Skin epidermis (tissue), 12 donors: ENCODE results near the gene LRCH4.

ENCODE experiments used
- H3K27ac ChIP-seq, 21 experiments: fragments of 200-600 bp; sonication (generic) in 11 of 21; one replicate each; pipeline ENCODE4 v1.5.0; 2020; ENCODE audit warnings: mild to moderate bottlenecking in 3 of 21, inconsistent platforms in 2 of 21, moderate library complexity in 2 of 21
- H3K4me3 ChIP-seq, 7 experiments: fragments of 200-600 bp; sonication (generic) in 2 of 7; one replicate each; pipeline ENCODE4 v1.5.0; 2020; ENCODE audit warnings: inconsistent platforms in 2 of 7, mild to moderate bottlenecking in 2 of 7, moderate library complexity in 1 of 7

LRCH4 gene

DNA sequence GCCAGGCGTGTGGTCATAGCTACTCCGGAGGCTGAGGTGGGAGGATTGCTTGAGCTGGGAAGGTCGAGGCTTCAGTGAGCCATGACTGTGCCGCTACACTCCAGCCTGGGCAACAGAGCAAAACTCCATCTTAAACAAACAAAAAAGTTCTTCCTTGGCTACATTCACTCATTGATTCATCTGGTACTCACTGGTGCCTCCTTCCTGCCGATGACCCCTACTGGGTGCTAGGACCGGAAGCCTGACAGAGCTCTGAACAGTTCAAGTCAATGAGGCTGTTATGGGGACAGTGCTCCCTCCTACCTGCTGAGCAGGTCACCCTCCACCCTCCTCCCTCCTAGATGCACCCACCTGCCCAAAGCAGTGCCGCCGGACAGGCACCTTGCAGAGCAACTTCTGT, 21.2 kb upstream of the LRCH4 start:
- Histone ChIP-seq H3K27ac (no peak overlapping the region), H3K4me3 (no peak overlapping the region)

DNA sequence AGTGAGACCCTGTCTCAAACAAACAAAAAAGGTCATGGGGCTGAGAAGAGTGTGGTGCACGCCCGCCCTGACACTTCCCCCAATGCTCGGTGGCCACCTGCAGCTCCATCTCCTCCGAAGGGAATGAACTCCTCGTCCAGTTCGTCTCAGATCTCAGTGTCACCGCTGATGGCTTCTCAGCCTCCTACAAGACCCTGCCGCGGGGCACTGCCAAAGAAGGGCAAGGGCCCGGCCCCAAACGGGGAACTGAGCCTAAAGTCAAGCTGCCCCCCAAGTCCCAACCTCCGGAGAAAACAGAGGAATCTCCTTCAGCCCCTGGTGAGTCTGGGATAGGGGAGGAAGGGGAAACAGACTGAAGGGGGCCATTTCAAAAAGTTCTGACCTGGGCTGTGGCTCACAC, 20.4 kb upstream of the LRCH4 start:
- H3K27ac ChIP-seq, result no peak overlapping the region
- H3K4me3 ChIP-seq, result no peak overlapping the region

DNA sequence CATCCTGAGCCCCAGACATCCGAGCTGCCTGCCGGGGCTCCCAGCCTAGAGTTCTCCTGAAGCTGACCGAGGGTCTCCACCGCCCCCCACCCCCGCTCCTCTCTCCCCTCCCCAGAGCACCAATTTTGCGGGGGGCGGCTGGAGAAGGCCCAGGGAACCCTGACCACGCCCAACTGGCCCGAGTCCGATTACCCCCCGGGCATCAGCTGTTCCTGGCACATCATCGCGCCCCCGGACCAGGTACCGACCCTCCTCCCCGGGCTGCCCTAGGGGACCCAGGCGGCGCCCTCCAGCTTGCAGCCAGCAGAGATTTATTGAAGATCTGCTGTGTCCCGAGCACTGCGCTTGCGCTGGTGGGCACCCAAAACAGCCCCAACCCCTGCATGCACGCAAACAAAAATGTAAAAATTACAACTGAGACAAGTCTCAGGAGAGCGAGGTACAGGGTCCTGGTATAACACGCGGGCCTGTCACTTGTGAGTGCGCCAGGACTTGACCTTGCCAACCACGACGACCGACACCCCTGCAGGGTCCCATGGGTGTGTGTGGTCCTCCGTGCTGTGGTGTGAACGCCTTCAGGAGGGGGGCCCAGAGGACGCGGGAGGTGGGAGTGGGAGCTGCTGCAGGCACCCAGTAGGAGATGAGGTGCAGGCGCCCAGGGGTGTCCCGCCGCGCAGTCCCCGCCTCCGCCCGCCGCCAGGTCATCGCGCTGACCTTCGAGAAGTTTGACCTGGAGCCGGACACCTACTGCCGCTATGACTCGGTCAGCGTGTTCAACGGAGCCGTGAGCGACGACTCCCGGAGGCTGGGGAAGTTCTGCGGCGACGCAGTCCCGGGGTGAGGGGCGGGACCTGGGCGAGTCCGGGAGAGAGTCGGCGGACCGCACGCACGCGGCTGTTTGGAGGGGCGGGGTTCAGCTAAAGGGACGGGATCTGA, 19.3 kb upstream of the LRCH4 start:
- Histone ChIP-seq H3K4me3 (peak overlapping the region; percentile 52 to 76 (median 63)), H3K27ac (peak overlapping the region in 18 of 21 experiments; percentile 55 to 87 (median 78))

DNA sequence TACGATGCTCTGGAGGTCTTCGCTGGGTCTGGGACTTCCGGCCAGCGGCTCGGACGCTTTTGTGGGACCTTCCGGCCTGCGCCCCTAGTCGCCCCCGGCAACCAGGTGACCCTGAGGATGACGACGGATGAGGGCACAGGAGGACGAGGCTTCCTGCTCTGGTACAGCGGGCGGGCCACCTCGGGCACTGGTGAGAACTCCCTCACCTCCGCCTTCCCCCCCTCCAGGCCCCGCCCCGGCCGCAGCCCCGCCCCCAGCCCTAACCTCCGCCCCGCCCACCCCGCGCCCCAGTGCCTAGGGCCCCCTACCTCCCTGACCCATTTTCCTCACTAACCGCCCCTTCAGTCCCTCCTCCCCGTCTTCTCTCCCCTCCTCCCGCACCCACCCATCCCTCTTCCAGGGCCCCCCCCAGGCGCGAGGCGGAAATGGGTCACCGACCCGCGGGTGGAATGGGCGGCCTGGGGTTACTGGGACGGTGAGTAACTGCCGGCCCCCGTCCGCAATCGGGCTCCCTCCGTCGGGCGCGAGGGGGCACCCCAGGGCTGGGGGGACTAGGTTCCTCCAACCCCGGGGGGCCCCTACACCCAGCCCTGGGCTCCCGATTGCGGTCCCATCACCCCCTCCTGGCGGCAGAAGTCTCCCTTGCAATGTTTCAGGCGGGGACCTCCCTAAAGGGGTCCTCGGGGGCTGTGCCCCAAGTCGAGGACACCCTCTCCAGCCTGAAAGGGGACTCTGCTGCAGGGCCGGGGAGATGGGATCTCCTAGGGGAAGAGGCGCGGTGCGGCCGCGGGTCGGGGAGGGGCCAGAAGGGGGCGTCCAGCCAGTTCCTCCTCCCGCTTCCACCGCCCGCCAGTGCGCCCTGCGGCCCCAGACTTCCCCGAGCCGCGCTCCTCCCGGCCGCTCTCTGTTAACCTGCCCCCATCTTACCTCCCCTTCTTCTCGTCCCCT, 18.4 kb upstream of the LRCH4 start:
- H3K4me3 ChIP-seq, result peak overlapping the region; percentile 52 to 76 (median 63)
- peak overlapping the region in 20 of 21 experiments; percentile 26 to 87 (median 77) for H3K27ac ChIP-seq

DNA sequence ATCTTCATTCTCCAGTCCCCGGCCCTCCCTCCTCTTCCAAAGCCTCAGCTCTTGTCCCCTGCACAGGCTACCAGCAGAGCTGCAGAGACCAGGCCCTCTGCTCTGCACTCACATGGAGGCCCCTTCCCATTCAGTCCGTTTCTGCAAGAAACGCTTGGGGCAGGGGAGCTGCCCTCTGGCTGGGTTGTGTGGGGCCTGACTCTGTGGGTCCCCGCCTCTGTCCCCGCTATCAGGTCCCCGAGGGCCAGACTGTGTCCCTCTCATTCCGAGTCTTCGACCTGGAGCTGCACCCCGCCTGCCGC, 17.7 kb upstream of the LRCH4 start:
- Histone ChIP-seq H3K27ac (peak overlapping the region in 20 of 21 experiments; percentile 26 to 87 (median 77)), H3K4me3 (peak overlapping the region; percentile 52 to 76 (median 63))

DNA sequence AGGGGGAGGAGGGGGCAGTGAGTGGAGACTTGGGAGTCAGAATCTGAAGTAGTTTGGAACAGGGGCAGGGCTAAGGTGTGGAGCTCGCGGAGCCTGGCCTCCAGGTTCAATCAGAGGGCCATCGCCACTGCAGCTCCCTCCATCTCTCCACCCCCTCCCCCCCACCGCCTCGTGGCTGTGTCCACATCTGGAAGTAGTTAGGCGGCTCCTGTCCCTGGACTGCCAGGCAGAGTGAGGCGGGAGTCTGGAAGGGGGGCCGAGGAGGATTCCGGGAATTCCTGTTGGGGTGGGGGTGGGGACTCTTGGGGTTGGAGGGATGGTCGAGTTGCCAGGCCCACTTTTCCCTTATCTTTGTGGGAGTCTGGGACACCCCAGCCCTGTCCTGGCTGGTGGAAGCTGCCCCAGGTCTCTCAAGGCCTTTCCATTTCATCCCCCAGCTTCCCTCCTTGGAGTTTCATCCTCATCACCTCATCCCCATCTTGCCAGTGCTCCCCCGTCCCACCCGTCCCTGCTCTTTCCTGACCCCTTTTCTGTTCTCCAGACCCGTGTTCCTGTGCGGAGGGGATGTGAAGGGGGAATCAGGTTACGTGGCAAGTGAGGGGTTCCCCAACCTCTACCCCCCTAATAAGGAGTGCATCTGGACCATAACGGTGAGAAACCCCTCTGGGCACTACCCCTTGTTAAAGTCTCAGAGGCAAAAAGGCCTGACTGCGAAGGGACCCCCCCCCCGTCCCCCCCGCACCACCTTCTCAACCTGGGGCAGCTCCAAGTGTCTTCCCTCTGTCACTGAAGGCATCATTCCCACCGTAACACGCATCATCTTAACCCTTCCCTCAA, 17.2 kb upstream of the LRCH4 start:
- peak overlapping the region in 20 of 21 experiments; percentile 26 to 87 (median 78) for H3K27ac ChIP-seq
- H3K4me3 ChIP-seq, result peak overlapping the region; percentile 52 to 76 (median 63)

DNA sequence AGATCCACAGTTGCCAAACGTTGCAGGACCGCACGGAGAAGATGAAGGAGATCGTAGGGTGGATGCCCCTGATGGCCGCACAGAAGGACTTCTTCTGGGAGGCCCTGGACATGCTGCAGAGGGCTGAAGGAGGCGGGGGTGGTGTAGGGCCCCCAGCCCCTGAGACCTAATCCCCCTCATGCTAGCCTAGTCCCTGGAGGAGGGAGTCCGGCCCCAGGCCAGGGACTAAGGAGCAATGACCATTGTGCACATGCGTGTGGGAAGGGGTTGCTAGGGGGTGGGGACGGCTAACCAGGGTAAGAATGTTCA, 14.8 kb upstream of the LRCH4 start:
- H3K27ac ChIP-seq, result no peak overlapping the region
- no peak overlapping the region for H3K4me3 ChIP-seq

DNA sequence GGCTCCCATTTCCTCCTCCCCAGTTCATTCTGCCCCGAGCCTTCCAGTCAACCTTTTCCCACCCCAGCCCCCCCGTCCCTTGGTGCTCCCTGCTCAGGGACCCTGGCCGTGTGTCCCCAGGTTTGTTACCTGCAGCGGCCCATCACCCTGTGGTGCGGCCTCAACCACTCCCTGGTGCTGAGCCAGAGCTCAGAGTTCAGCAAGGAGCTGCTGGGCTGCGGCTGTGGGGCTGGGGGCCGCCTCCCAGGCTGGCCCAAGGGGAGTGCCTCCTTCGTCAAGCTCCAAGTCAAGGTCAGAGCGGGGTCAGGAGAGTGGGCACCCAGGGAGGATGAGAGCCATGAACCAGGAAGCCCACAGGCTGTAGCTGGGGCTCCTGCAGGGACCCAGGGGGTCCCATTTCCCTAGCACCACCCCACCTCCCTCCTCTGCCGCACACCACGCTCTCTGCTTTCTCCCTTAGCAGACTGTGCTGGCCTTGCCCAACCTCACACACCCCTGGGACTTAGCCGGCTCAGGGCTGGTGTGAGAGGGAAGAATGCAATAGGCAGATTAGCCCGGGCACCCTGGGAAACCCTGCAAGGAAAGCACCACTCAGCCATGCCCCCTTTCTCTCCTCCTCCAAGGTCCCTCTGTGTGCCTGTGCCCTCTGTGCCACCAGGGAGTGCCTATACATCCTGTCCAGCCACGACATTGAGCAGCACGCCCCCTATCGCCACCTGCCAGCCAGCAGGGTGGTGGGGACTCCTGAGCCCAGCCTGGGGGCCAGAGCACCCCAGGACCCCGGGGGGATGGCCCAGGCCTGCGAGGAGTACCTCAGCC, 14.2 kb upstream of the LRCH4 start:
- H3K4me3 ChIP-seq, result no peak overlapping the region
- no peak overlapping the region for H3K27ac ChIP-seq

DNA sequence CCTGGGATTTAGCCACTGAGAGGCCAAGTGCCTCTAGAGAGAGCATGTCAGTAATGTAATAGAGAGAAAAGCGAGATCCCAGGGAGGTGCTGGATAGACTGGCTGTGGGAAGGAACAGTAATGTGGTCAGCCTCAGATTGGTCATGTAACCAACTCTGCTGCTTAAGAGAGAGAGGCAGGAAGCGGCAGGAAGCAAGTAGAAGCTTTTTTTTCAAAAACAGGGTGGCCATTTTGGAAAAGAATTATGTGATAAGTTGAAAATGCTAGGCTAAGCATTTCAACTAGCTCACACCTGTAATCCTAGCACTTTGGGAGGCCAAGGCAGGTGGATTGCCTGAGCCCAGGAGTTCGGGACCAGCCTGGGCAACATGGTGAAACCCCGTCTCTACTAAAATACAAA, 12.5 kb upstream of the LRCH4 start:
- Histone ChIP-seq H3K27ac (no peak overlapping the region), H3K4me3 (no peak overlapping the region)

DNA sequence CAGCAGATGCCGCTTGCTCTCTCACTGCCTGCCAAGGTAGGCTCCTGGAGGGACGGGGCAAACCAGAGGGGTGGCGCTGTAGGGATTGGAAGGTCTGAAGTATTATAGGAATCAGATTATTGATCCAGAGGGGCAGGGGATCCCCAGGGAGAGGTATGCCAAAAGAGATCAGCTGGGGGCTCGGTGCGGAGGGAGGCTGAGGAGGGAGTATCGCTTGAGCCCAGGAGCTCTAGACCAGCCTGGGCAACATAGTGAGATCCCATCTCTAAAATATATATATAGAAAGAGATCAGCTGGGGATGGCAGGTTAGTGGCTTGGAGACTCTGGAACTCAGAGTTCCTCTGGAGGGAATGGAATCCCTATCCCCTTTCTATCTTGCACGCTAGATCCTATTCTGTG, 9.3 kb upstream of the LRCH4 start:
- H3K27ac ChIP-seq, result no peak overlapping the region
- H3K4me3 ChIP-seq, result no peak overlapping the region

DNA sequence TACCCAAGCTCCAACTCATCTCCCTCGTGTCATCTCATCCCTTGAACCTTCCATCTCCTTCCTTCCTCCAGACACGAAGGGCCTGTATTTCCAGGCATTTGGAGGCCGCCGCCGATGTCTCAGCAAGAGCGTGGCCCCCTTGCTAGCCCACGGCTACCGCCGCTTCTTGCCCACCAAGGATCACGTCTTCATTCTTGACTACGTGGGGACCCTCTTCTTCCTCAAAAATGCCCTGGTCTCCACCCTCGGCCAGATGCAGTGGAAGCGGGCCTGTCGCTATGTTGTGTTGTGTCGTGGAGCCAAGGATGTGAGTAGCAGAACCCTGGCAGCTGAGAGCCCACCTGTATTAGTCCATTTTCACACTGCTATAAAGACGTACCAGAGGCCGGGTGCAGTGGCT, 5.7 kb upstream of the LRCH4 start:
- H3K27ac ChIP-seq, result no peak overlapping the region
- no peak overlapping the region for H3K4me3 ChIP-seq

DNA sequence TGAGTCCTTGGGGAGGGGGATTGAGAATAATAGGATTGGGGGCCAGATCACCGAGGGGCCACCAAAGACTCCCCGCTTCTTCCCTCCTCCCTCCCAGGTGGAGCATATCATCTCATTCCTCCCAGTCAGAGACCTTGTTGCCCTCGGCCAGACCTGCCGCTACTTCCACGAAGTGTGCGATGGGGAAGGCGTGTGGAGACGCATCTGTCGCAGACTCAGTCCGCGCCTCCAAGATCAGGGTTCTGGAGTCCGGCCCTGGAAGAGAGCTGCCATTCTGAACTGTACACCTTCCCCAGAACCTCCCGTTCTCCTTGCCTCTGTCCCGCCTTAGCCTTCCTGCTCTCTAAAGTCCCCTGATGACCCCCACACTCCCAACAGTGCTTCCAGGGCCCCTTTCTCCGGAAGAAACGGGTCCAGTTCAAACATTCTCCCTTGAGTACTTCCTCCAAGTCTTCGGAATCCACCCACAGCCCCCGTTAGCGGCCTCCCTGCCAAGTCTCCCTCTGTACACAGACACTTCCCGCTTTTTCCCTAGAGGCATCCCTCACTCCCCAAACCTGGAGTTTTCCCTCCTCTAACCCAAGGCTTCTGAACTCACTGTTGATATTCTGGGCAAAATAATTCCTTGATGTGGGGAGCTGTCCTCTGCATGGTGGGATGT, 4.3 kb upstream of the LRCH4 start:
- no peak overlapping the region for H3K4me3 ChIP-seq
- H3K27ac ChIP-seq, result peak overlapping the region in 2 of 21 experiments; percentile 3 to 43

DNA sequence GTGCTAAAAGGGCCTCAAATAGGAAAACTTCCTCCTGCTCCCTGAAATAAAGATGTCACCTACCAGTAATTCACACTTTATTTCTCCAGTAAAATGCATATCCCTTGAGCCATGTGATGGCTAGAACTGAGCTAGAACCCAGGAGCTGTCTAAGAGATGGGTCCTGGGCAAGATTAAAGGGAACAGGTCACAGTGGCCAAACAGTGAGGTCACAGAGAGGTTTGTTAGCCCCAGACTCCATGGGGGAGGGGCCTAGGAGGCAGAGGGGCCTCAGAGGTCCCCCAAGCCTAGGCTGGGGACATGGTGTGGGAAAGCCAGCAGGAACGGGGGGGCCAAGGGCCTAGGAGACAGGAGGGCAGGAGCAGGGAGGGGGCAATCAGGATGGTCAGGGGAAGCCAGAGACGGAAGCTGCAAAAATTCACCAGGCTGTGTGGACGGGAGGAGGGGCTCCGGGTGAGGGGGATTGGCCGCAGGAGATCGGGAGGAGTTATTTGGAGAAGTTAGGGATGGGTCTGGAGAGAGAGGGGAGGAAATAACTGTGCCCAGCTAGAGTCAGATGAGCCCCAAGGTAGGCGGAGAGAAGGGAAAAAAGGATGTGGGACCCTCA, 3.5 kb upstream of the LRCH4 start:
- Histone ChIP-seq H3K4me3 (no peak overlapping the region), H3K27ac (peak overlapping the region in 1 of 21 experiments; percentile 3)

DNA sequence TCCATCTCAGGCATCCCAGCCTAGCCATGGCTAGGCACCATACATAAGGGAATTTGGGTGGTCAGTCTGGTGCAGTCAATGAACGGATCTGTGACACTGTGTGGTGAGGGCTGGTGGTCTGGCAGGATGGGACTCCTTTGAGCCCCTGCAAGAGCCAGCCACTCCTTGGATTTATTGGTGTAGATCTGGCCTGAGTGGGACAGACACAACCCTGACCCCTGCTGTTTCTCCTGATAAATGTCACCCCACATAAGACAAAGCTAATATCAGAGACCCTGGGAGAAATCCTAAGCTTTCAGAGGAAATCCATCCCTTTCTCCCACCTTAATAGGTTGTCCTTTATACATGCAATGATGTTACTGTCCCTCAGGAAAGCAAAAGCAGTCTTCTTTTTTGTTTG, 2.5 kb upstream of the LRCH4 start:
- no peak overlapping the region for H3K27ac ChIP-seq
- no peak overlapping the region for H3K4me3 ChIP-seq

DNA sequence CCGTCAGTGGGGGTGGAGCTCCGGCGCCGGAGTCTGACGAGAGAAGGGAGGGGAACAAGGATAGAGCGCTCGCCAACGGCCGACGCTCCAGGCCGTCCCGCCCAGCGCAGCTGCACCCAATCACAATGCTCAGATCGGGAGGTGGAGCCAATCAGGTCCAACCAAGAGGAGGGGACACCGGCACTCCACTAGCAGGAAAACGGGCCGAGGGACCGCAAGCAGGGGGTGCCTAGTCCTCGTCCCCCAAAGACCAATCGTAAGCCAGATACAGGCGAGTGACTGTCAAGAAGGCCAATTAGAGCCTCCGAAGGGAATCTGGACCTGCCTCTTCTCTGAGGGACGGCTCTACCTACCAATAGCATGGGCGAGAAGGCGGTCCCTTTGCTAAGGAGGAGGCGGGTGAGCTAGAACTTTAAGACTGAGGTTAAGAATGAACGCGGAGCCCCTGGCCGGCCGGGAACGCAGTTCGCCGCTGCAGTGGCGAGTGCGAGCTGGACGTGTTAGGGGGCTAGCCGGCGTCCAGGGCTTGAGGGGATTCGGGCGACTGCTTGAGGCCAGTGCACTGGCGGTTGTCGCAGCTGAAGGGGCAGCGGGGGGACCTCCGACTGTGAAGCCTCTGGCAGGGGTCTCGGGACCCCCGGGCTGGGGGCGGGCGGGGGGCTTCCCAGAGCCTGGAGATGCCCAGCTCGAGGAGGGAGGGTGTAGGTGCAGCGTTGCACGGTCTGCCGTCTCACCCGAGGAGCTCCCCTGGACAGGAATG, 517 bp upstream of the LRCH4 start, which contains the start of gene FBXO24:
Gene FBXO24, plus strand, starts transcription at position 63 of the 760 bp plus-strand sequence. Its CDS starts 298 bp downstream, at position 361.
- Histone ChIP-seq H3K27ac (peak within 1 kb of the TSS; percentile 86 to 99 (median 95)), H3K4me3 (peak within 1 kb of the TSS; percentile 79 to 100 (median 84))

DNA sequence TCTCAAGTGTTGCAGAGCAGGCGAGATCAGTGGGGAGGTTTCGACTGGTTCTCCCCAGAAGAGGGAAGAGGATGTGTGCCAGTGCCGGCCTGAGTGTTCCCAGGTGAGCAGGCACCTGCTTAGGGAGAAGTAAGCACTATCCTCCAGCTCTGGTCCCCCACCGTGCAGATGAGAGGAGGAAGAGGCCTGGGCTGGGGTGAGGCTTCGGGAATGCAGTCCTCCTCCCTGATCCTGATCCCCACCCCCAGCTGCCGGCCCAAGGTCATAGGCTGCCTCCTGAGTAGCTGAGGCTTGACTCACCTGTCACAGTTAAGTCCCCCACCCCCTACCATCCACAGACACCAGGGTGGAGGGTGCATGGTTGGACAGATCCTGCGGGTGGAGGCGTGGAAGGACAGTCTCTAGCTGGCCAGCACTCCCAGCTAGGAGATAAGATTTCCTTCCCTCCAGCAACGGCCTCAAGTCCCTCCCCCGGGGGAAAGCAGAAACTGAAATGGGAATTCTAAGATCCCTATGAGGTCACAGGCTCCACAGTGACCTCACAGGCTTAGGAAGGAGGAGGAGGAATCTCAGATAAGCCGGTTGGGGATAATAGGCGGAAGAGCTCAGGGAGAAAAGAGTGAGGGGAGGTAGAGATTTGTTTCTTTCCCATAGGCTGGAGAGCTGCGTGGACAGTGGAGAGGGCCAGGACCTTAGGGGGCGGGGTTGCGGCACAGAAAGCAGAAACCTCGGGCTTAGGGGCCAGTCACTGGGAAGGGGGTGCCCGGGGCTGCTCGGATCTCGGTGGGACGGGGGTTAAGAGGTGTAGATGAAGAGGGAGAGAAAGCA, 1.0 kb downstream of the LRCH4 start:
- peak overlapping the region in 20 of 21 experiments; percentile 86 to 99 (median 96) for H3K27ac ChIP-seq
- peak overlapping the region; percentile 79 to 100 (median 84) for H3K4me3 ChIP-seq
